ENCODE results near the gene FABP3.

Gene FABP3

GRCh38 chr1:31373056-31373896 is at the start of gene FABP3:
TSS of gene FABP3 (minus strand) at chr1:31373076. CDS start at chr1:31373014, 62 bp downstream.
- peak; percentile 61 for DNase-seq

GRCh38 chr1:31421371-31422040 is 48.6 kb upstream of the FABP3 start:
- DNase-seq, result no peak

- no peak for DNase-seq
Observed at GRCh38 chr1:31420716-31421115, 47.8 kb upstream of the FABP3 start.

- no peak for DNase-seq
Observed at GRCh38 chr1:31418626-31419323, 45.9 kb upstream of the FABP3 start.

GRCh38 chr1:31417148-31417547 is 44.3 kb upstream of the FABP3 start:
- no peak for DNase-seq

- DNase-seq, result no peak
Observed at GRCh38 chr1:31416101-31416736, 43.3 kb upstream of the FABP3 start.

- DNase-seq, result no peak
Observed at GRCh38 chr1:31415658-31416057, 42.8 kb upstream of the FABP3 start.

- DNase-seq, result no peak
Observed at GRCh38 chr1:31414980-31415370, 42.1 kb upstream of the FABP3 start.

GRCh38 chr1:31413405-31414001 is 40.6 kb upstream of the FABP3 start:
- peak; percentile 59 for DNase-seq

GRCh38 chr1:31412732-31413404 is 40.0 kb upstream of the FABP3 start, which contains the start of gene SERINC2:
TSS of gene SERINC2 (plus strand) at chr1:31413213. CDS start at chr1:31413266, 53 bp downstream.
- no peak for DNase-seq

GRCh38 chr1:31412205-31412604 is 39.3 kb upstream of the FABP3 start:
- no peak for DNase-seq

GRCh38 chr1:31410871-31411270 is 38.0 kb upstream of the FABP3 start:
- no peak for DNase-seq

GRCh38 chr1:31409946-31410858 is 37.3 kb upstream of the FABP3 start:
- DNase-seq, result no peak

GRCh38 chr1:31408788-31409318 is 36.0 kb upstream of the FABP3 start:
- DNase-seq, result no peak

GRCh38 chr1:31407029-31407626 is 34.3 kb upstream of the FABP3 start:
- DNase-seq, result no peak

GRCh38 chr1:31405578-31406245 is 32.8 kb upstream of the FABP3 start:
- DNase-seq, result no peak

GRCh38 chr1:31401241-31401640 is 28.4 kb upstream of the FABP3 start:
- DNase-seq, result no peak

GRCh38 chr1:31400393-31400792 is 27.5 kb upstream of the FABP3 start:
- no peak for DNase-seq

GRCh38 chr1:31399976-31400375 is 27.1 kb upstream of the FABP3 start:
- DNase-seq, result no peak

- DNase-seq, result no peak
Observed at GRCh38 chr1:31398246-31398645, 25.4 kb upstream of the FABP3 start.

All from kidney glomerular epithelial cell (primary cell).